A673 (cell line): ENCODE data around the gene BMERB1.

Experiments
- CTCF ChIP-seq: fragments of 300-800, 200-600 bp; sonication (generic); conservative IDR thresholded peaks from 2 replicates; pipeline ENCODE4 v1.5.1; 2017; ENCODE audit warnings: low read depth, mild to moderate bottlenecking, antibody characterized with exemption, low read length, moderate library complexity, mixed read lengths
- EZH2 ChIP-seq: fragments of 200-600 bp; sonication (generic); IDR thresholded peaks from 2 replicates; pipeline ENCODE4 v1.6.1; 2017; ENCODE audit warnings: borderline replicate concordance, low read depth, mild to moderate bottlenecking, mixed read lengths, antibody characterized with exemption, low read length; ENCODE audit not compliant: poor library complexity, severe bottlenecking

GRCh38 chr16:15542734-15543347 is 108.5 kb downstream of the BMERB1 start:
- TF ChIP-seq CTCF (no peak), EZH2 (no peak)
